Gastroesophageal sphincter (tissue), 3 donors: ENCODE results near the gene GON7.

Source experiments
- CTCF ChIP-seq, 4 experiments: fragments of 200-600 bp in 2 of 4; fragments of 450-650 bp in 2 of 4; sonication (generic) in 1 of 4; IDR thresholded peaks; one replicate each; pipeline ENCODE4 v1.5.1; 2017 to 2019; ENCODE audit warnings: antibody characterized with exemption in 4 of 4, mild to moderate bottlenecking in 2 of 4, moderate library complexity in 2 of 4
- POLR2A ChIP-seq, 2 donors: fragments of 450-650 bp; IDR thresholded peaks; one replicate each; pipeline ENCODE4 v1.6.1; 2017; ENCODE audit warnings: antibody characterized with exemption in 2 of 2, mild to moderate bottlenecking in 2 of 2, moderate library complexity in 1 of 2

DNA sequence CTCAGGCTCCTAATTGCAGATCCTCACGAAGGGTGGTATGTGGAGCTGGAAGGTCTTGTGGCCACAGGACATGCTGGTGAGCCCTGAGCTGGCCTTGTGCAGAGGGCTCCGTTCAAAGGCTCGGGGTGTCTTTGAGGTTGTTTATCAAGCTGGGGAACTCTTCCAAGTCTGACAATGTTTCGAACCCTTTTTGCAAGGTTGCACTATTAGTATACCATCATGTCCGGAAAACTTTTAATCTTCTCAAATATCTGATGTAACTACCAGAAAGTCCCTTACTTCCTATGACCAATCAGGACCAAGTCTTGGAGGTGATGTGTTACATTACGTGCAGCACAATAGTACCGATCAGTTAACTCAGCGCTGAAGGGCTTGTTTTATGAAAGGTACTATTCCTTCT lies 21.7 kb upstream of the GON7 start:
- no peak for TF ChIP-seq CTCF (IDR thresholded peaks at IDR 0.05)
- TF ChIP-seq POLR2A (IDR thresholded peaks at IDR 0.05), result no peak
